HK-2 (cell line): ENCODE measurements around the gene THBD.

Experiments used
- DNase-seq: peaks from one replicate; pipeline ENCODE4 v3.0.0-alpha.2; 2018; ENCODE audit not compliant: unreplicated experiment

THBD gene

GRCh38 chr20:23084845-23085365 lies 35.4 kb upstream of the THBD start:
- DNase-seq, result no peak

GRCh38 chr20:23084282-23084844 lies 34.9 kb upstream of the THBD start:
- DNase-seq, result no peak

- no peak for DNase-seq
These were observed 34.2 kb upstream of the THBD start for GRCh38 chr20:23083553-23084220.

- no peak for DNase-seq
These were observed 33.5 kb upstream of the THBD start for GRCh38 chr20:23082846-23083552.

- DNase-seq, result no peak
These were observed 31.9 kb upstream of the THBD start for GRCh38 chr20:23081263-23081819.

- DNase-seq, result no peak
These were observed 31.0 kb upstream of the THBD start for GRCh38 chr20:23080521-23080920.

GRCh38 chr20:23079926-23080325 lies 30.5 kb upstream of the THBD start:
- DNase-seq, result no peak

- no peak for DNase-seq
These were observed 29.5 kb upstream of the THBD start for GRCh38 chr20:23079016-23079351.

- DNase-seq, result no peak
These were observed 29.0 kb upstream of the THBD start for GRCh38 chr20:23078351-23079015.

- no peak for DNase-seq
These were observed 27.8 kb upstream of the THBD start for GRCh38 chr20:23077277-23077676.

- no peak for DNase-seq
These were observed 24.6 kb upstream of the THBD start for GRCh38 chr20:23074052-23074451.

GRCh38 chr20:23072892-23073586 lies 23.6 kb upstream of the THBD start:
- no peak for DNase-seq

- DNase-seq, result no peak
These were observed 22.5 kb upstream of the THBD start for GRCh38 chr20:23071996-23072395.

- no peak for DNase-seq
These were observed 21.9 kb upstream of the THBD start for GRCh38 chr20:23071398-23071797.

GRCh38 chr20:23069108-23069507 lies 19.6 kb upstream of the THBD start:
- no peak for DNase-seq

GRCh38 chr20:23068283-23068682 lies 18.8 kb upstream of the THBD start:
- DNase-seq, result no peak

GRCh38 chr20:23066772-23067171 lies 17.3 kb upstream of the THBD start:
- no peak for DNase-seq

- DNase-seq, result no peak
These were observed 16.1 kb upstream of the THBD start for GRCh38 chr20:23065266-23066201.

- DNase-seq, result no peak
These were observed 14.1 kb upstream of the THBD start for GRCh38 chr20:23063581-23063980.

- no peak for DNase-seq
These were observed 13.7 kb upstream of the THBD start for GRCh38 chr20:23063168-23063567.

GRCh38 chr20:23062632-23063031 lies 13.2 kb upstream of the THBD start:
- no peak for DNase-seq
